IMR-90 (cell line): ENCODE data around the gene HSH2D. TPM values are rescaled to one million over a fixed set of nuclear protein-coding genes. Genes with fewer than 3 reads are reported as not detected.

ENCODE experiments used
- ATAC-seq: fragments of 200-7000 bp; cut with Tn5 transposase; 2 replicates; pipeline ENCODE4 v1.9.1; 2020; ENCODE audit warnings: low read depth, mild to moderate bottlenecking, moderate library complexity
- BruUV-seq: library from RNA; stranded (reverse); fragments of 400-500 nt; replicated peaks from 2 replicates; lab custom pipeline; 2021; lab: Mats Ljungman, UMichigan
- CTCF ChIA-PET: fragments of 300-600 bp; formaldehyde crosslinking; extraction: SDS; loops from one replicate; lab custom pipeline; 2021; ENCODE audit warnings: antibody characterized with exemption; lab: Yijun Ruan, JAX
- POLR2A ChIA-PET: fragments of 300-600 bp; sonication (Branson Sonifier 250); formaldehyde crosslinking; loops from one replicate; lab custom pipeline; 2022; ENCODE audit warnings: antibody characterized with exemption; ENCODE audit not compliant: unreplicated experiment; lab: Charles Lee
- DNase-seq: peaks from one replicate; pipeline ENCODE4 v3.0.0; 2013
- H2AFZ ChIP-seq: replicated peaks from 2 replicates; pipeline ENCODE3; 2013; ENCODE audit warnings: low read length, mild to moderate bottlenecking; ENCODE audit not compliant: poor library complexity
- H2AK5ac ChIP-seq: 2 replicates; pipeline ENCODE4 v1.6.1; 2013; ENCODE audit warnings: low read depth, low read length, inconsistent platforms
- H2AK9ac ChIP-seq: replicated peaks from 2 replicates; pipeline ENCODE3; 2013; ENCODE audit warnings: mild to moderate bottlenecking, low read depth, low read length, moderate library complexity; ENCODE audit not compliant: poor library complexity
- H2BK120ac ChIP-seq: 2 replicates; pipeline ENCODE4 v1.6.1; 2013; ENCODE audit warnings: low read depth, low read length, inconsistent platforms
- H2BK15ac ChIP-seq: 3 replicates; pipeline ENCODE4 v1.6.1; 2013; ENCODE audit warnings: low read depth, low read length, inconsistent platforms
- H2BK20ac ChIP-seq: 2 replicates; pipeline ENCODE4 v1.6.1; 2013; ENCODE audit warnings: low read depth, mild to moderate bottlenecking, inconsistent platforms, low read length, moderate library complexity
- H2BK5ac ChIP-seq: 2 replicates; pipeline ENCODE4 v1.6.1; 2013; ENCODE audit warnings: mild to moderate bottlenecking, low read depth, low read length, inconsistent platforms; ENCODE audit not compliant: poor library complexity, severe bottlenecking
- H3K14ac ChIP-seq: replicated peaks from 2 replicates; pipeline ENCODE4 v1.6.1; 2013; ENCODE audit warnings: low read depth, low read length, inconsistent platforms
- H3K18ac ChIP-seq: 2 replicates; pipeline ENCODE4 v1.6.1; 2013; ENCODE audit warnings: low read depth, low read length, control low read depth
- H3K23ac ChIP-seq: 2 replicates; pipeline ENCODE4 v1.6.1; 2013; ENCODE audit warnings: low read depth, low read length, inconsistent platforms
- H3K27ac ChIP-seq: 2 replicates; pipeline ENCODE4 v1.5.1; 2013; ENCODE audit warnings: mild to moderate bottlenecking, control low read depth, low read length; ENCODE audit not compliant: insufficient read depth
- H3K27me3 ChIP-seq: 2 replicates; pipeline ENCODE4 v1.6.1; 2013; ENCODE audit warnings: low read length; ENCODE audit not compliant: control insufficient read depth, insufficient read depth
- H3K36me3 ChIP-seq: 2 replicates; pipeline ENCODE4 v1.6.1; 2013; ENCODE audit warnings: low read length, mixed read lengths; ENCODE audit not compliant: control insufficient read depth, insufficient read depth
- H3K4ac ChIP-seq: 2 replicates; pipeline ENCODE4 v1.6.1; 2013; ENCODE audit warnings: low read depth, low read length, inconsistent platforms
- H3K4me1 ChIP-seq: 2 replicates; pipeline ENCODE4 v1.6.1; 2013; ENCODE audit warnings: low read length, mixed read lengths; ENCODE audit not compliant: control insufficient read depth, insufficient read depth
- H3K4me2 ChIP-seq: 2 replicates; pipeline ENCODE4 v1.6.1; 2013; ENCODE audit warnings: low read depth, mild to moderate bottlenecking, control low read depth, low read length, moderate library complexity
- H3K4me3 ChIP-seq: 2 replicates; pipeline ENCODE4 v1.5.1; 2013; ENCODE audit warnings: low read depth, mild to moderate bottlenecking, control low read depth, low read length, moderate library complexity; ENCODE audit not compliant: insufficient read depth
- H3K56ac ChIP-seq: 2 replicates; pipeline ENCODE4 v1.6.1; 2013; ENCODE audit warnings: low read length, inconsistent platforms; ENCODE audit not compliant: insufficient read depth; ENCODE audit errors: extremely low read depth
- H3K79me1 ChIP-seq, 2 experiments: 2 replicates each; pipeline ENCODE4 v1.6.1; 2013; ENCODE audit warnings: low read length in 2 of 2, inconsistent platforms in 1 of 2, low read depth in 1 of 2
- H3K9ac ChIP-seq: 2 replicates; pipeline ENCODE4 v1.6.1; 2013; ENCODE audit warnings: low read depth, low read length, control low read depth
- H3K9me1 ChIP-seq: 2 replicates; pipeline ENCODE4 v1.6.1; 2013; ENCODE audit warnings: low read length, inconsistent platforms; ENCODE audit not compliant: insufficient read depth
- H3K9me3 ChIP-seq: 2 replicates; pipeline ENCODE4 v1.6.1; 2013; ENCODE audit warnings: low read length; ENCODE audit not compliant: control insufficient read depth, insufficient read depth
- H4K20me1 ChIP-seq: 2 replicates; pipeline ENCODE4 v1.6.1; 2013; ENCODE audit warnings: low read length, inconsistent platforms; ENCODE audit not compliant: insufficient read depth
- H4K5ac ChIP-seq: 2 replicates; pipeline ENCODE4 v1.6.1; 2013; ENCODE audit warnings: mild to moderate bottlenecking, low read depth, low read length, control low read depth
- H4K8ac ChIP-seq, 2 experiments: 2 replicates each; pipeline ENCODE4 v1.6.1; 2013; ENCODE audit warnings: low read depth in 2 of 2, low read length in 2 of 2, control low read depth in 1 of 2, inconsistent platforms in 1 of 2
- H4K91ac ChIP-seq: 2 replicates; pipeline ENCODE4 v1.6.1; 2013; ENCODE audit warnings: low read depth, low read length, inconsistent platforms; ENCODE audit not compliant: insufficient read depth
- BHLHE40 ChIP-seq: fragments of 150-350 bp; IDR thresholded peaks from 2 replicates; pipeline ENCODE4 v1.6.1; 2016; ENCODE audit warnings: mild to moderate bottlenecking, low read depth, low read length
- CEBPB ChIP-seq: IDR thresholded peaks from 2 replicates; pipeline ENCODE4 v1.6.1; 2012; ENCODE audit warnings: low read depth, low read length, improper control_type of control experiment
- CHD1 ChIP-seq: IDR thresholded peaks from 2 replicates; pipeline ENCODE4 v1.6.1; 2012; ENCODE audit warnings: low read depth, low read length, improper control_type of control experiment
- FOS ChIP-seq: fragments of 150-350 bp; IDR thresholded peaks from 2 replicates; pipeline ENCODE4 v1.6.1; 2016; ENCODE audit warnings: low read depth, low read length
- MAFK ChIP-seq: IDR thresholded peaks from 2 replicates; pipeline ENCODE4 v1.6.1; 2012; ENCODE audit warnings: low read depth, low read length, improper control_type of control experiment
- MAZ ChIP-seq: IDR thresholded peaks from 2 replicates; pipeline ENCODE4 v1.6.1; 2012; ENCODE audit warnings: low read depth, mild to moderate bottlenecking, low read length, improper control_type of control experiment, moderate library complexity, borderline replicate concordance
- MXI1 ChIP-seq: IDR thresholded peaks from 2 replicates; pipeline ENCODE4 v1.6.1; 2012; ENCODE audit warnings: low read depth, mild to moderate bottlenecking, low read length, moderate library complexity, borderline replicate concordance
- NFE2L2 ChIP-seq: fragments of 150-350 bp; IDR thresholded peaks from 2 replicates; pipeline ENCODE4 v1.6.1; 2016; ENCODE audit warnings: low read depth, mild to moderate bottlenecking, low read length
- POLR2A ChIP-seq: IDR thresholded peaks from 2 replicates; pipeline ENCODE4 v1.6.1; 2012; ENCODE audit warnings: mild to moderate bottlenecking, low read depth, low read length
- RAD21 ChIP-seq: IDR thresholded peaks from 2 replicates; pipeline ENCODE4 v1.6.1; 2012; ENCODE audit warnings: low read length, improper control_type of control experiment
- RCOR1 ChIP-seq: IDR thresholded peaks from 2 replicates; pipeline ENCODE4 v1.6.1; 2012; ENCODE audit warnings: mild to moderate bottlenecking, low read length, improper control_type of control experiment; ENCODE audit not compliant: insufficient replicate concordance
- WGBS, 2 experiments: methylation state at CpG; one replicate each; pipeline versions ENCODE4 v1.1.5 to v1.1.7; 2013; ENCODE audit warnings: missing lambda C conversion rate in 2 of 2; ENCODE audit not compliant: insufficient read length in 1 of 2; ENCODE audit errors: extremely low coverage in 2 of 2; 5-methylcytosine and 5-hydroxymethylcytosine counted together
- dilution Hi-C: fragments of 300-500 bp; cut with HindIII; formaldehyde crosslinking; loops from one replicate; pipeline ENCODE4 v1.14.3; 2018; ENCODE audit warnings: low sequenced_read_pairs; ENCODE audit not compliant: unreplicated experiment
- in situ Hi-C: fragments of 300-500 bp; cut with MboI; formaldehyde crosslinking; loops from 3 replicates; pipeline ENCODE4 v1.14.3; 2019; ENCODE audit warnings: low sequenced_read_pairs, inconsistent platforms, mixed read lengths
- intact Hi-C: fragments of 100-400 bp; cut with micrococcal nuclease; formaldehyde crosslinking; loops from 2 replicates; pipeline ENCODE4 v1.10.0; 2022
- polyA plus RNA-seq, 3 experiments: library from polyadenylated mRNA; depleted of rRNA; stranded (reverse); fragments of >200 nt; gene quantifications; 2 replicates each; pipeline ENCODE4 v1.2.3, GENCODE V29; 2012; ENCODE audit warnings: low replicate concordance in 1 of 3
- total RNA-seq: library from RNA; depleted of rRNA; stranded (reverse); fragments of >200 nt; gene quantifications from 2 replicates; pipeline ENCODE4 v1.2.3, GENCODE V29; 2012
- TF ChIP-seq, protein P1 (sequence below): fragments of 150-350 bp; IDR thresholded peaks from 2 replicates; pipeline ENCODE4 v1.6.1; 2016; ENCODE audit warnings: low read depth, mild to moderate bottlenecking, low read length, moderate library complexity, borderline replicate concordance

The HSH2D gene
- total and polyA plus RNA-seq, 2 of the 4 experiments (the other 2 are of a cell fraction), result not detected

DNA sequence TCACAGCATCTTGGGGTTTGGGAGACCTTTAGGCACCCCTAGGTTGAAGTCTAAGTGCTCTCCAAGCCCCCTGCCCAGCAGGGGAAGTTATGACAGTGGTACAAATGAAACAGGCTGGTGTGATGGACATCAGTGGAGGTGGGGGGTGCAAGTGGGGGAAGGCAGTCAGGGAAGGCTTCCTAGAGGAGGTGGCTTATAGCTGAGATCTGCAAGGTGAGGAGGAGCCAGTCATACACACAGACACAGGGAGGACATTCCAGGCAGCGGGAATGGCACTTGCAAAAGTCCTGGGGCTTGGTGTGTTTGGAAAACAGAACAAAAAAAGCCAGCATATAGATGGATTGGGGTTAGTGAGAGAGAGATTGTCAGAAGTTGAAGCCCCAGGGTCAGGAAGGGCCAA lies 11.6 kb downstream of the HSH2D start:
- no TSS peak for BruUV-seq
- in situ Hi-C loops, result no loop called here

More for the DNA sequence above, 11.6 kb downstream of the HSH2D start:
- Histone ChIP-seq H3K56ac (no peak overlapping the region), H2BK120ac (no peak overlapping the region), H3K36me3 (no peaks in the 10 kb centered on the region), H3K27ac (no peak overlapping the region), H3K9me1 (0 out of 2 replicates have a peak, but pooled peaks cover 2% of the 10 kb centered on the region), H2AK5ac (no peak overlapping the region), H2BK20ac (no peak overlapping the region), H4K20me1 (no peaks in the 10 kb centered on the region), H2AK9ac (no peak overlapping the region), H3K14ac (no peak overlapping the region), H3K9ac (no peak overlapping the region), H4K5ac (no peak overlapping the region), H4K91ac (no peak overlapping the region), H3K23ac (no peak overlapping the region), H3K4me3 (no peak overlapping the region), H3K27me3 (peaks cover 4% of the 10 kb centered on the region; the same call in 1 of the 2 replicates), H3K4me1 (no peaks in the 10 kb centered on the region), H3K79me1 (no peaks in the 10 kb centered on the region), H3K18ac (no peak overlapping the region), H3K4ac (no peak overlapping the region), H2AFZ (no peak overlapping the region), H2BK15ac (no peak overlapping the region), H3K4me2 (no peak overlapping the region), H2BK5ac (no peak overlapping the region), H3K9me3 (no peaks in the 10 kb centered on the region), H4K8ac (no peak overlapping the region)
- ATAC-seq, result no peak
- DNase-seq, result no peak
- CTCF ChIA-PET, result no interaction called here
- intact Hi-C loops (no loop called here), dilution Hi-C loops (no loop called here)
- WGBS, 2 experiments, result 100% methylated on average over 1 of the region's 1 CpG; no CpG with 5 or more reads in 1 of the 2 experiments
- TF ChIP-seq CHD1, result no peak
- no peak for TF ChIP-seq NFE2L2
- no peak for TF ChIP-seq MAFK
- no peak for TF ChIP-seq CEBPB
- no peak for TF ChIP-seq FOS
- TF ChIP-seq, protein P1, sequence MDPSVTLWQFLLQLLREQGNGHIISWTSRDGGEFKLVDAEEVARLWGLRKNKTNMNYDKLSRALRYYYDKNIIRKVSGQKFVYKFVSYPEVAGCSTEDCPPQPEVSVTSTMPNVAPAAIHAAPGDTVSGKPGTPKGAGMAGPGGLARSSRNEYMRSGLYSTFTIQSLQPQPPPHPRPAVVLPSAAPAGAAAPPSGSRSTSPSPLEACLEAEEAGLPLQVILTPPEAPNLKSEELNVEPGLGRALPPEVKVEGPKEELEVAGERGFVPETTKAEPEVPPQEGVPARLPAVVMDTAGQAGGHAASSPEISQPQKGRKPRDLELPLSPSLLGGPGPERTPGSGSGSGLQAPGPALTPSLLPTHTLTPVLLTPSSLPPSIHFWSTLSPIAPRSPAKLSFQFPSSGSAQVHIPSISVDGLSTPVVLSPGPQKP, result no peak
- no peak for TF ChIP-seq RCOR1
- TF ChIP-seq RAD21, result no peak
- no peak for TF ChIP-seq BHLHE40
- no peak for TF ChIP-seq MXI1
- no peak for TF ChIP-seq MAZ
- TF ChIP-seq POLR2A, result no peak
- POLR2A ChIA-PET, result no interaction called here
